ENCODE data around the gene LY86. TPM values are rescaled to one million over a fixed set of nuclear protein-coding genes. Genes with fewer than 3 reads are reported as not detected.

LY86 gene
- total and polyA plus RNA-seq, 2 donors (not counting 1 experiment from before 2014, with no cell fraction given) = not detected

DNA sequence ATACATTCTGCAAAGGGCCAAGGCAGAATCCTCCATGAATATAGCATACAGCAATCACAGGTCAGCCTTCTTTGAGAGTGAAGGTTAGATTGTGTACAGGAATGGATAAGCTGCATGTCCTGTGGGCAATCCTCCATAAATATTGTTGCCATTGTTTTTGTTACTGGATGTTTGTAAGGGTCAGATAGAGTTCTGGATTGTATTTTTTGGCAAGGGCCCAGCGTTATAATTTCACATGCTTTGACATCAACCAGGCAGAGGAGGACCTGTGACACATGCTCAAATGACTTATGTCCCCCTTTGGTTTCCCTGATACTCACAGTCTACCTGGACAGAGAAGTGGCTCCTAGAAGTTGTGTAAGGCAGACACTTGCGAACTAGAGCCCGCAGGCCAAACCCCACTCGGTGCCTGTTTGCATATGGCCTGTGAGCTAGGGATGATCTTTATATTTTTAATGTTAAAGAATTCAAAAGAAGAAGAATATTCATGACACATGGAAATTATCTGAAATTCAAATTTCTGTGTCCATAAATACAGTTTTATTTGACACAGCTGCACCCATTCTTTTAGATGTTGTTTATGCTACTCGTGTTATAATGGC, 5.4 kb downstream of the LY86 start:
- no peaks in the 10 kb centered on the region for H3K79me2 ChIP-seq (ENCODE audit: control insufficient read depth, insufficient read depth, low read length)
- no peaks in the 10 kb centered on the region for H3K4me1 ChIP-seq (ENCODE audit: control insufficient read depth, extremely low read depth, insufficient read depth, low read length)
- TF ChIP-seq CTCF (conservative IDR thresholded peaks at IDR 0.05 in 1 of 2, IDR thresholded peaks at IDR 0.05 in 1 of 2; ENCODE audit: low read depth in 1 of 2, low read length in 2 of 2) (no peak), EZH2 (IDR thresholded peaks at IDR 0.05; ENCODE audit: low read length, missing control alignments) (no peak)
- no peak overlapping the region for H3K4me2 ChIP-seq (ENCODE audit: extremely low read depth, insufficient read depth, low read length)
- no peak overlapping the region for H3K9ac ChIP-seq (ENCODE audit: insufficient read depth, low read length)
- no peak for DNase-seq (ENCODE audit: low read depth in 2 of 2)
- no peaks in the 10 kb centered on the region for H3K36me3 ChIP-seq (ENCODE audit: control insufficient read depth, insufficient read depth, low read length)
- no peak overlapping the region for H3K4me3 ChIP-seq (replicated peaks in 1 of 4; ENCODE audit: control extremely low read depth in 1 of 4, insufficient read depth in 1 of 4, low read depth in 3 of 4, low read length in 4 of 4)
- no peaks in the 10 kb centered on the region for H4K20me1 ChIP-seq (ENCODE audit: control insufficient read depth, extremely low read depth, insufficient read depth, low read length)
- H3K27me3 ChIP-seq (ENCODE audit: control insufficient read depth, insufficient read depth, low read length) = no peaks in the 10 kb centered on the region
- no peaks in the 10 kb centered on the region for H3K9me3 ChIP-seq (ENCODE audit: control insufficient read depth, insufficient read depth, low read depth, low read length)
- H3K27ac ChIP-seq (ENCODE audit: insufficient read depth, low read length) = no peak overlapping the region
- no peak overlapping the region for H2AFZ ChIP-seq (ENCODE audit: low read length)

DNA sequence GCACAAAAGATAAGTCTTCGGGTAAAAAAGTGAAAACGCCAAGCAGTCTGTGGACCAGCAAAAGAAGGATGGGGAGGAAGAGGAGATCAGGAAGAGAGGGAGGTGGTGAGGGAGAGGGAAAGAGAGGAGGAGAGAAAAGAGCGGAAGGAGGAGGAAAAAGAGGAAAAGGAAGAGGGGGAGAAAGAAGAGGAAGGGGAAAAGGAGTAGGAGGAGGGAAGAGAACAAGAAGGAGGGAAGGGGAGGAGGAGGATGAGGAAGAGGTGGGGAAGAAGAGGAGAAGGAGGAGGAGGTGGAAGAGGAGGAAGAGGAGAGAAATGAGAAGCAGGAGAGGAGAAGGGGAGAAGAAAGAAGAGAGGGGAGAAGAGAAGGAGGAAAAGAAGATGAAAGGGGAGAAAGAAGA, 6.5 kb downstream of the LY86 start:
- H4K20me1 ChIP-seq (ENCODE audit: control insufficient read depth, extremely low read depth, insufficient read depth, low read length) = no peaks in the 10 kb centered on the region
- no peak overlapping the region for H3K4me2 ChIP-seq (ENCODE audit: extremely low read depth, insufficient read depth, low read length)
- no peaks in the 10 kb centered on the region for H3K9me3 ChIP-seq (ENCODE audit: control insufficient read depth, insufficient read depth, low read depth, low read length)
- H2AFZ ChIP-seq (ENCODE audit: low read length) = no peak overlapping the region
- no peaks in the 10 kb centered on the region for H3K79me2 ChIP-seq (ENCODE audit: control insufficient read depth, insufficient read depth, low read length)
- no peak for DNase-seq (ENCODE audit: low read depth in 2 of 2)
- H3K4me1 ChIP-seq (ENCODE audit: control insufficient read depth, extremely low read depth, insufficient read depth, low read length) = no peaks in the 10 kb centered on the region
- H3K9ac ChIP-seq (ENCODE audit: insufficient read depth, low read length) = no peak overlapping the region
- H3K4me3 ChIP-seq (replicated peaks in 1 of 4; ENCODE audit: control extremely low read depth in 1 of 4, insufficient read depth in 1 of 4, low read depth in 3 of 4, low read length in 4 of 4) = no peak overlapping the region
- H3K27me3 ChIP-seq (ENCODE audit: control insufficient read depth, insufficient read depth, low read length) = no peaks in the 10 kb centered on the region
- TF ChIP-seq CTCF (conservative IDR thresholded peaks at IDR 0.05 in 1 of 2, IDR thresholded peaks at IDR 0.05 in 1 of 2; ENCODE audit: low read depth in 1 of 2, low read length in 2 of 2) = no peak
- no peak for TF ChIP-seq EZH2 (IDR thresholded peaks at IDR 0.05; ENCODE audit: low read length, missing control alignments)
- no peak overlapping the region for H3K27ac ChIP-seq (ENCODE audit: insufficient read depth, low read length)
- no peaks in the 10 kb centered on the region for H3K36me3 ChIP-seq (ENCODE audit: control insufficient read depth, insufficient read depth, low read length)

DNA sequence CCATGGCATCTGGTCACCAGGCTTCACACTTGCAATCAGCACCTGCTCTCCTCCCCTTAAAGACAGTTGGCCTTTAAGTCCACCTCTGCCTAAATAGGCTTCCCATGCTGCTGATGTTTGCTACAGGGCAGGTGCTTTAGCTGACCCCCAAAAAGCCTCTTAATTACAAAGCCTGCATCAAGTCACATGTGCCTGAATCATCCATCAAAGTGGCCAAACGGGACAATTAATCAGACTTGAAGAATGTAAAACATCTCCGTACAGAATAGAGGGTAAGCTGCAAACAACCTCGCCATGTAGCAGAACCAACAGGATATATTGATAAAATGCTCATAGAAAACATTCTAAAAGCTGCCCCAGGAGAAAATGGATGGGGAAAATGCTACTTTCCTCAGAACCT, 7.4 kb downstream of the LY86 start:
- Histone ChIP-seq H3K27me3 (ENCODE audit: control insufficient read depth, insufficient read depth, low read length) (no peaks in the 10 kb centered on the region), H3K4me3 (replicated peaks in 1 of 4; ENCODE audit: control extremely low read depth in 1 of 4, insufficient read depth in 1 of 4, low read depth in 3 of 4, low read length in 4 of 4) (no peak overlapping the region), H2AFZ (ENCODE audit: low read length) (no peak overlapping the region), H3K79me2 (ENCODE audit: control insufficient read depth, insufficient read depth, low read length) (no peaks in the 10 kb centered on the region), H3K27ac (ENCODE audit: insufficient read depth, low read length) (no peak overlapping the region), H3K4me1 (ENCODE audit: control insufficient read depth, extremely low read depth, insufficient read depth, low read length) (no peaks in the 10 kb centered on the region), H4K20me1 (ENCODE audit: control insufficient read depth, extremely low read depth, insufficient read depth, low read length) (no peaks in the 10 kb centered on the region), H3K36me3 (ENCODE audit: control insufficient read depth, insufficient read depth, low read length) (no peaks in the 10 kb centered on the region), H3K4me2 (ENCODE audit: extremely low read depth, insufficient read depth, low read length) (no peak overlapping the region), H3K9ac (ENCODE audit: insufficient read depth, low read length) (no peak overlapping the region), H3K9me3 (ENCODE audit: control insufficient read depth, insufficient read depth, low read depth, low read length) (no peaks in the 10 kb centered on the region)
- TF ChIP-seq EZH2 (IDR thresholded peaks at IDR 0.05; ENCODE audit: low read length, missing control alignments) (no peak), CTCF (conservative IDR thresholded peaks at IDR 0.05 in 1 of 2, IDR thresholded peaks at IDR 0.05 in 1 of 2; ENCODE audit: low read depth in 1 of 2, low read length in 2 of 2) (no peak)
- DNase-seq (ENCODE audit: low read depth in 2 of 2) = no peak
